GM19372 (cell line): ENCODE data around the gene CHD9NB.
"Not testable (repeated sequence)": the region's sequence is repeated elsewhere in the genome, so short reads cannot be mapped to it uniquely, and the experiment has no call there.

ENCODE experiments used
- ATAC-seq: cut with Tn5 transposase; IDR thresholded peaks from one replicate; pipeline ENCODE4 v1.9.1; 2021; ENCODE audit warnings: mild to moderate bottlenecking, low read depth, moderate library complexity; ENCODE audit not compliant: unreplicated experiment

Gene CHD9NB

GRCh38 chr16:53084746-53085334, 32.1 kb upstream of the CHD9NB start:
- ATAC-seq: no peak

DNA sequence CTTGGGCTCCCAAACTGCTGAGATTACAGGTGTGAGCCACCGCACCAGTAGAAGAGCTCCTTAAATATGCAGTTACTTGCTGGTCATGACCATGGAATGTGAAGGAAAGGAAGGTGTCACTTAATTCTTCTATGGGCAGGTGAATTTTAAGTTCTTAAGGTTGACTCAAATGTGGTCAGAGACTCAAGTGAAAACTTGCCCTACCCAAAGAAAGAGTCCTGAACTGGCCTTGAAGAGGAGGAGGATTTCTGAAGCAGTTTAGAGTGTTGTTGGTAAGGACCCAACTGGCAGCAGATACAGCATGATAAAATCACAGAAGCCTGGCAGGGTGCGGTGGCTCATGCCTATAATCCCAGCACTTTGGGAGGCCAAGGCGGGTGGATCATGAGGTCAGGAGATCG, 31.4 kb upstream of the CHD9NB start:
- ATAC-seq: no peak

DNA sequence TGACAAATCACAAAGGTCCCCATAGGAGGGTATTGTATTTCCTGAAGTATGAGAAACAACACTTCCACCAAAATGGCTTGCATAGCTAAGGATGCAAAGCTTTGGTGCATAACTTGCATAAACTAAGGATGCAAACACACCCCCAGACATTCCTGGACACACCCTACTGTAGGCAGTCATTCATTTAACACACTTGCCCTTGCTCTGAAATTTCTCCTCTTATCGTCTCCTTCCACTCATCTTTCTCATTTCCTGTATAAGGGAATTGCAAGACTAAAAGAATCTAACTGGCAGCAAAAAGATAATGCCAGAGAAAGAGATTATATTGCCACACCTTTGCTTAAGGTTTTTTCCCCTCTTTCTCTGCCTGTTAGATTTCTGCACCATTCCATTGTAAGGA, 30.4 kb upstream of the CHD9NB start:
- ATAC-seq: no peak

DNA sequence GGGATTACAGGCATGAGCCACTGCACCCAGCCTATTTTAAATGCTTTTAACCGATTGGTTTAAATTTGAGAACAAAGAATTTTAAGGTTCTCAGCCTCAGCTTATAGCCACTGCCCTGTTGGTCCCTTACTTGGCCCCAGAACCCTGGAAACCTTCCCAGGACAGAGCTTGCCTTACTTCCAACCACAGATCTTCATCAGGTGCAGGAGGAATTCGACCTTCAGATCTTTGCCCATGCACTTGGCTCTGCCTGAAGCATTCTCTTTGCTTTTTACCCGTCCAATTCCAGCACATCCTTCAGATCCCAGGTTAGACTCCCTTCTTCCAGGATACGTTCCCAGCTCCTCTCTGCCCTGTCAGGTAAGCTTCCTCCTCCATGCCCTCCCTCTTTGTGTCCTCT, 29.8 kb upstream of the CHD9NB start:
- no peak for ATAC-seq

GRCh38 chr16:53081686-53082407, 29.1 kb upstream of the CHD9NB start:
- no peak for ATAC-seq

DNA sequence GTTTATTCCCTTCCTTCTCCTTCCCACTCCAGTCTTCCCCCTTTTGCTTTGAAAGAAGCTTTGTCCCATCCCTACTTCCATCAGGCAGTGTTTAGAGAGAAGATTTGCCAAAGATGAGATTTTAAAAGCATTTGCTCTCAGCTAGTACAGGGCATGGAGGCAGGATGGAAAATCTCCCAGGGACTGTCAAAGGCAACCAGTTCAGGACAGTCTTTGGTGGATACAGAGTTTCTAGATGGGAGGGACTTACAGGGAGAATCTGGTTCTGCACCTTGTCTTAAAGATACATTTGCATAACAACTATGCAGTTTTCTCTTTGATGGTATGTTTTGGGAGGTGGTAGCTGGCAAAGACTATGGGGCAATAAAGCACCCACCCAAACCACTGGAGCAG, 28.3 kb upstream of the CHD9NB start:
- no peak for ATAC-seq

DNA sequence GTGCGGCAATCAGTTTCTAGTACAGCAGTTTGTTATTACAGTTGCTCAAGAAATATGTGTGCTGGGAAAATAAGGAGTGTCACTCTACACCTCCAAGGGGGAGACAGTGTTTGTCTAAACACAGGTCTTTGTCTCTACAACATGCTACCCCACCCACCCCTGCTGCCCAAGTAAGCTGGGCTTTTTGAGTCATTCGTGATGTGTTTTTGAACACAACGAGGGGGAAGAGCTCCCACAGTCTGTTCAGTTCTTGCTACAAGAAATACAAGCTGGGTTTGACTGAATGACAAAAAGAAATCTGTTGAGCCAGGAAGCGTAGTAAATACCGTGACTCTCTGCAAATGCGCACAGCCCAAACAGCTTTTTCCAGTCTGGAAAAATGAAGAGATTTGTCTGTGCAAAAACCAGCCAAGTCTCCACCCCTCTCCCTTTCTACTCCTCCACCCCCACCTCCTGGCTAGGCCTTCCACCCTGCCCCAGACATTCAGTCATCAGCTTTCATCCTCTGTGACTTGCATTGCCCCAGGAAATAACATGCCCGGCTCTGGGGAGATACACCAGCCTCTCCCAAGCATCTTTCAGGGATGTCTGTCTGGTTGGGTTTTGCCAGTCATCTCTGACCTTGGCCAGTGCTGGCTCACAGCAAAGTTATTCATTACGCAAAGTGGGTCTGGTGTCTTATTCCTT, 27.8 kb upstream of the CHD9NB start:
- no peak for ATAC-seq

DNA sequence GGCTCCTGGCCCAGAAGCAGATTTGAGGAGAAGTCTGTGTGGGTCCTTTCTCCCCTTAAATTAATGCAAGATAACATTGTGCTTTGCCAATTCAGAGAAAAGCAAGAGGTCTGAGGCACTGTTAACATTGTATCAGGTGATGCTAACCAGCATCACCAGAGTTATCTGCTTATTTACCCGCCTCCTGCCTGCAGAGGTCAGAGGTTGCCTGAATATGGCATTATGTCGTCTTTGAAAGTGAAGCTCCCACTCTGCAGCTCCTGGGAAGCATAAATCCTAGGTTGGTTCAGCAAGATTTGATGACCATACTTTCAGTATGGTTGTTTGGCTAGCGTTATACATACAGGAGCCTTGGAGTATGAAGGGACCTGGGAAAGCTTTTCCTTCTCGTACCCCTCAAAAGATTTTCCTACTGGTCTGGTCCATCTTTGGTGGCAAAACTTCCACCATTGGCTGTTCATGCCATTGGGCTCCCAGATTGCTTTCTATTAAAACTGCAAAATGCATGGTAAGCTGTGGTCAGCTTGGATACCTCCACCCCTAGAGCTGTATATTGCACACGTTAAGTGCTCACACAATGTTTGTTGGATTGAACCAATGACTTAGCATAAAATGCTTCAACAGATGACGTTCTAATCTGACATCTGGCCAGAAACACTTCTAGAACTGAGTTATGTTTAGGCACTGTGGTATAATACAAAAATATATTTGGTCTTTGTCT, 26.2 kb upstream of the CHD9NB start:
- no peak for ATAC-seq

GRCh38 chr16:53078247-53078646, 25.6 kb upstream of the CHD9NB start:
- no peak for ATAC-seq

GRCh38 chr16:53075461-53075860, 22.8 kb upstream of the CHD9NB start:
- ATAC-seq: not testable (repeated sequence)

- ATAC-seq: not testable (repeated sequence)
Observed at GRCh38 chr16:53074296-53074695, 21.6 kb upstream of the CHD9NB start.

- ATAC-seq: no peak
Observed at GRCh38 chr16:53073022-53073421, 20.3 kb upstream of the CHD9NB start.

DNA sequence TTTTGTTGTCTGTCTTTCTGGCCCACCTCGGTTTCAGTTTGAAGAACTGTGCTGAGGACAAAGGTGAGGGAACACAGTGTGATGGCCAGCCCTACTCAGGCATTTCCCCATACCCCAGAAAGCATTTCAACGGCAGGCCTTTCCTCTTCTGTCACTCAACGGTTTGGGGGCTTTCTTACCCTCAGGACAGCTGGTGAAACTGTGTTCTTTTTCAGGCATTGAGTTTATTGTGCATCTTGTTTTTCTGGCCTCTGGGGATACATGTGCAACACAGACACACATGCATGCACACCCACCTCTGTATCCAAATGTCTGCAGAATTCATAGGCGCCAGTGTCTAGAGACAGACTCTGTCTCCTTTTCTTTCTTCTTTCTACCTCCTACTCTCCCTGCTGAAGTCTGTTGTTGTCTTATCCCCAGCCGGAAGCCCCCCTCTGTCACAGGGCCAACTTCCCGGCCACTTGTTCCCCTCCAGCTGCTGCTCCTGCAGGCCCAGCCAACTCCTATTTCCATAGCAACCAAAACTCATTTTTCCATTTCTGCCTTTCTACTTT, 19.1 kb upstream of the CHD9NB start:
- peak; percentile 67 for ATAC-seq

- ATAC-seq: no peak
Observed at GRCh38 chr16:53069772-53070171, 17.1 kb upstream of the CHD9NB start.

GRCh38 chr16:53068423-53068833, 15.7 kb upstream of the CHD9NB start:
- no peak for ATAC-seq

DNA sequence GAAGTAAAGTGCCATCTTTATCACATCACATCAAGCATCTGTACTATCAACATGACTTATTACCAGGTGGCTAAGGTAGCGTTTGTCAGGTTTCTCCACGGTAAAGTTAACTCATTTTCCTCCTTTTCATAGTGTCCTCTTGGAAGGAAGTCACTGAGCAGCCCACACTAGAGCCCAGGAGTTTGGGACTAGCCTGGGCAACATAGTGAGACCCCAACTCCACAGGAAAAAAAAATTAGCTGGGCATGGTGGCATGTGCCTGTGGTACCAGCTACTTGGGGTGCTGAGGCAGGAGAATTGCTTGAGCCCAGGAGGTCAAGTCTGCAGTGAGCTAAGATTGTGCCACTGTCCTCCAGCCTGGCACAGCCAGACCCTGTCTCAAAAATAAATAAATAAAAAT, 15.0 kb upstream of the CHD9NB start:
- no peak for ATAC-seq

- no peak for ATAC-seq
Observed at GRCh38 chr16:53065461-53066061, 12.9 kb upstream of the CHD9NB start.

DNA sequence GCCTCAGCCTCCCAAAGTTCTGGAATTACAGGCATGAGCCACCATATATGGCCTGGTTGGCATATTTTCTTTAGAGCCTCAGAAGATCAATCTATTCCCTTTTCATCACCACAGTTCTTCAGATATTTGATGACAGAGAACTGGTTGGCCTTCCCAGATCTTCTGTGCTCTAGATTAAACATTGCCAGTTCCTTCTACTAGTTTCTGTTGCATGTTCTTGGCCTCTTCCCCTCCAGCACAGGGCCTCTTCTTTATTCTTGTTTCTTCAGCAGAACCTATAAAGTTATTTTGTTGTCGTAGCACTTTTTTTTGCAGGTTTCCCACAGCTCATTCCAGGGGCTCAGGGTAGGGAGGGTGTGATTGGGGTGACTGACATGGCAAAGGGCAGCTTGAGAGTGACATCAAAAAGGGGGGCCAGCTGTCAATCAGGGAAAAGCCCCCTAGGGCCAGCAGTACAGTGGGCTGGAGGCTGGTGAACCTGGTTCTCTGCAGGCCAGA, 11.4 kb upstream of the CHD9NB start:
- no peak for ATAC-seq

DNA sequence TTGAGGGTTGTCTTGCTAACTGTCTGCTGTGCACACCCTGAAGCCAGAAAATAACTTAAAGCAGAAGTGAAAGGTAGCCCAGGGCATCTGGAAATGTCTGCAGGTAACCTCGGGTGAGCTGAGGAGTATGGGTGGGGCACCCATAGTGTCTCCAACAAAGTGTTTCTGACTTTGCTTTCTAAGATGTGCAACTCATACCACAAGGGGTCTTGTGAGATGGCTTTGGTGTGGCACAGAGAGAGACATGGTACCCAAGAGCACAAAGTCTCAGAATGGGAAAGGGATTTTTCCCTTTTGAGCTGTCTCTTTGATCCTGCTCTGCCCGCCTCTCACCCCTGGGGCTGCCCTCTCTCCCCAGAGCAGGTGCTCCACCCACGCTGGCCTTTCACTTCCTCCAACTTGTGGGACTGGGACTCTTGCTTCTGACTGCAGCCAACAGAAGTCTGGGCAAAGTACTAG, 9.0 kb upstream of the CHD9NB start:
- peak; percentile 86 for ATAC-seq

- ATAC-seq: peak; percentile 8
Observed at GRCh38 chr16:53061256-53061655, 8.6 kb upstream of the CHD9NB start.
